Epithelial cell of prostate (primary cell): ENCODE measurements around the gene ZBTB45.
"Not testable (repeated sequence)": the region's sequence is repeated elsewhere in the genome, so short reads cannot be mapped to it uniquely, and the experiment has no call there.

Experiments
- DNase-seq: peaks from one replicate; pipeline ENCODE4 v3.0.0-alpha.2; 2011; ENCODE audit warnings: low read depth, low spot score
- H3K27ac ChIP-seq: fragments of 450-650 bp; 2 replicates; pipeline ENCODE4 v1.5.1; 2017; ENCODE audit warnings: mild to moderate bottlenecking

ZBTB45 gene

DNA sequence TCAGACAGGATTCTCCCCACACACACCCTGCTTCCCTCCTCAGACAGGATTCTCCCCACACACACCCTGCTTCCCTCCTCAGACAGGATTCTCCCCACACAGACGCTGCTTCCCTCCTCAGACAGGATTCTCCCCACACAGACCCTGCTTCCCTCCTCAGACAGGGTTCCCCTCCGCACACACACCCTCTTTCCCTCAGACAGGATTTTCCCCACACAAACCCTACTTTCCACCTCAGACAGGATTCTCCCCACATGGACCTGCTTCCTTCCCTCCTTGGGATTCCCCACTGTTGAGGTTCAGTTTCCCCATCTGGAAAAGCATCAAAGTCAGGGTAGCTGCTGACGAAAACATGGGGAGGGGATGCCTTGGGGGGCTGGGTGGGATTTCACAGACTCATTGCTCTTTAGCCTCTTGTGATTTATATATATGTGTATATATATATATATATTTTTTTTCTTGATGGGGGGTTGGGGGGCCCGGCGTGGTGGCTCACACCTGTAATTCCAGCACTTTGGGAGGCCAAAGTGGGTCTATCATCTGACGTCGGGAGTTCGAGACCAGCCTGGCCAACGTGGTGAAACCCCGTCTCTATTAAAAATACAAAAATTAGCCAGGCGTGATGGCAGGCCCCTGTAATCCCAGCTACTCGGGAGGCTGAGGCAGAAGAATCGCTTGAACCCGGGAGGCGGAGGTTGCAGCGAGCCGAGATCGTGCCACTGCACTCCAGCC is 23.2 kb upstream of the ZBTB45 start:
- not testable (repeated sequence) for DNase-seq
- H3K27ac ChIP-seq, result peak overlapping the region; percentile 95

DNA sequence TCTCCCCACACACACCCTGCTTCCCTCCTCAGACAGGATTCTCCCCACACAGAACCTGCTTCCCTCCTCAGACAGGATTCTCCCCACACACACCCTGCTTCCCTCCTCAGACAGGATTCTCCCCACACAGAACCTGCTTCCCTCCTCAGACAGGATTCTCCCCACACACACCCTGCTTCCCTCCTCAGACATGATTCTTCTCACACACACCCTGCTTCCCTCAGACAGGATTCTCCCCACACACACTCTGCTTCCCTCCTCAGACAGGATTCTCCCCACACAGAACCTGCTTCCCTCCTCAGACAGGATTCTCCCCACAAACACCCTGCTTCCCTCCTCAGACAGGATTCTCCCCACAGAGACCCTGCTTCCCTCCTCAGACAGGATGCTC is 19.6 kb upstream of the ZBTB45 start:
- DNase-seq, H3K27ac ChIP-seq: not testable (repeated sequence)

DNA sequence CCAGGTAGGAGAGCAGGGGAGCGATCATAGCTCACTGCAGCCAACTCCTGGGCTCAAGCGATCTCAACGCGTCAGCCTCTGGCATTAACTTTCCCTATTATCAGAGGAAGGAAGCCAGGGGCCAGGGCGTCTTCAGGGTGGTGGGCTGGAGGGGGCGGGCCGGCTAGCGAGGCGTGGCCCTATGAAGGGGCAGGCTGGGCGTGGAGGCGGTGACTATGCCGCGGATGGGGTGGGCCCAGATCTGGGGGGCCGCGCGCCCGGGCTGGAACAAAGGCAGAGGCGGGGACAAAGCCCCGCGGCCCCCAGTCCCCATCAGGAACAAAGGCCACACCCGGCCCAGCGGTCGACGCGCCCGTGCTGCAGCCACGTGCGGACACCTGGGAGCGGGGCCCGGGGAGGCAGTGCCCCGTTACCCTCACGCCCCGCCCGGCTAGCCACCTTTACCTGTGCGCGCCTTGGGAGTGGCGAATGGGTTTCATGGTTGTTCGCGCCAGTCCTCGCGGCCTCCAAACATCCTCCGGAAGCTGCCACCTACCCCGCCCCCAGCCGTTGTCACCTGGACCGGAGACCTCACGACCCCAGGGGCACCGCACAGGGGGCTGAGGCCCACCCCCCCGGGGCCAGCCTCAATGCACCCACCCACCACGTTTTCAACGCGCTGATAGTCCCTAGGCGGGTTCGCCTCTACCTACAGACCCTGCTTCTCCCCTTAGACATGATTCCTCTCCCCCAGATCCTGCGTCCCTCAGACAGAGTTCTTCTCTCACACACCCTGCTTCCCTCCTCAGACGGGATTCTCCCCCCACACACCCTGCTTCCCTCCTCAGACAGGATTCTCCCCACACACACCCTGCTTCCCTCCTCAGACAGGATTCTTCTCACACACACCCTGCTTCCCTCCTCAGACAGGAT is 18.9 kb upstream of the ZBTB45 start:
- DNase-seq, result no peak
- H3K27ac ChIP-seq, result no peak overlapping the region

DNA sequence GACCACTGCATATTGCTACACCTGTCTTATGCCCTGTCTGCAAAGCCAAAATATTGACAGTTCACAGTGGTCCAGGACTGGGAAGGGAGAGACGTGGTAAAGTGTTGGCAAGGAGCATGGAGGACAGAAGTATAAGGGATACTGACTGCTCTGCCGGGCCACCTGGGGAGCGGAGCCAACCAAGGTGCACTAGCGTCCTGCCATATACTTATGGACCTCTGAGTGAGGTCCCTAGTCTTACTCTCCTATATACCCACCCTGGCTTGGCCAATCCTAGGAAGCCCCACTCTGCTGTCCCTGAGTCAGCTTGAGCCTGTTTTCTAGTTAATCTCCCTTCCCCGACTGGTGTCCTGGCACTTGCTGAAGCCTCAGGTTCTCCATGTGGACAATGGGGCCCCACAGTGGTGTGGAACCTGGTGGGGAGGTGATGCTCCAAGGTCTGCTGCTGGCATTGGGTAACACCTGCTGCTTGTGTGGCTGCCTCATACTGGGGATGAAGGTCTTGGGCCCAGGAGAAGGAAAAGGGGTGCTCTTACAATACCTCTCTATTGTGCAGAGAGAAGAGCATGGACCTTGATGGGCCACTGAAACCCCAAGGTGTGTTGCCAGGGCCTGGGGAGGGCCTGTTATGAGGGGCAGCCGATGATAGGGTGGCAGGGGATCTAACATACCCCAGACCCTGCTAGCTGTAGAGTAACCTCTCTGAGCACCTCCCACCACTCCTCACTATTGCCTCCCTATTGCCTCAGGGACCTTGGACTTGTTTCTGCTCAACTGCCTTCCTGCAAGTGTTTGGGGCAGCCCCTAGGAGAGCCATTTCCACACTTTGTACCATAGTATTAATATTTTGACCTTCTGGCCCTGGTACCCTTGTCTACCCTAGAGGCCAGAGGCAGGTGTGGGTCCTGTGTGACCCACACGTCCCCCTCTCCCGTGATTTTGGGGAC is 17.5 kb upstream of the ZBTB45 start:
- no peak for DNase-seq

DNA sequence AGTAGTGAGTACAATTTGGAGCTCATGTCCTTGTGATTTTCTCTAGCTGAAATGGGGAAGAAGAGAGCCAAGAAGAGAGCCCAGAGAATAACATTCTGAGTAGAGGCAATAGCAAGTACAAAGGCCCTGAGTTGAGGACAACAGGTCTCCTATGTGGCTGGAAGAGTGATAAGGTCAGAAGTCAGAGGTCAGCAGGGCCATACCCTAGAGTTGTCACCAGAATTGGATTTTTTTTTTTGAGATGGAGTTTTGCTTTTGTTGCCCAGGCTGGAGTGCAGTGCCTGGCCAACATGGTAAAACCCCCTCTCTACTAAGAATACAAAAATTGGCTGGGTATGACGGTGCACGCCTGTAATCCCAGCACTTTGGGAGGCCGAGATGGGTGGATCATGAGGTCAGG is 16.2 kb upstream of the ZBTB45 start:
- DNase-seq, result no peak
- H3K27ac ChIP-seq, result no peak overlapping the region

More for the DNA sequence above, 17.5 kb upstream of the ZBTB45 start:
- no peak overlapping the region for H3K27ac ChIP-seq

DNA sequence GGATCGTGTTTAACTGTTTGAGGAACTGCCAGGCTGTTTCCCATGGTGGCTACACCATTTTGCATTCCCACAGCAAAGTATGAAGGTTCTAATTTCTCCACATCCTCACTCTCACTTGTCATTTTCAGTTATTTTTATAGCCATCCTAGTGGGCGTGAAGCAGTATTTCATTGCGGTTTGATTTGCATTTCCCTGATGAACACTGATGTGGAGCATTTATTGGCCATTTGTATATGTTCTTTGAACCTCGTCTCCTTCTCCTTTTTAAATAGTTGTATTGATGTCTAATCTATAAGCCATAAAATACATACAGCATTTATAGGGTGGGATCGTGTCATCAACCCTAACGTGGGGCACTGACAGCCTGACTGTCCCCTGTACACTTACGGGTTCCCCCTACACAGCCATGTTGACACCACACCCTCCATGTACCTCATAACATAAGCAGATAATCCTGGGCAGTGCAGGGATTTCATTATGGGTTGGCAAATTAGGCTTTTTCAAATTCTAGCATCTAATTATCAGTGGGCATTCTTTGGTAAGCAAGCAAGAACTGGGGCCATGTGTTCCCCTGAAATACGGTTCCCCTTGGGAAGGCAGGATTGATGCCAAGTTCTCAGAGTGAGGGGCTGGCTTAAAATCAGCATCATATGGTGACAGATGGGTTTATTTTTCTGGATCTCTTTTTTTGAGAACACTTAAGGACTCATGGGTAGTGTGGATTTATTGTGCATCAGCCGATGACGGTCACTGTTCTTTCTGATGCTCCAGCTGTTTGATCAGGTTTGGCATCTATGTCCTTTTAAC is 11.6 kb upstream of the ZBTB45 start:
- H3K27ac ChIP-seq, result no peak overlapping the region
- no peak for DNase-seq

DNA sequence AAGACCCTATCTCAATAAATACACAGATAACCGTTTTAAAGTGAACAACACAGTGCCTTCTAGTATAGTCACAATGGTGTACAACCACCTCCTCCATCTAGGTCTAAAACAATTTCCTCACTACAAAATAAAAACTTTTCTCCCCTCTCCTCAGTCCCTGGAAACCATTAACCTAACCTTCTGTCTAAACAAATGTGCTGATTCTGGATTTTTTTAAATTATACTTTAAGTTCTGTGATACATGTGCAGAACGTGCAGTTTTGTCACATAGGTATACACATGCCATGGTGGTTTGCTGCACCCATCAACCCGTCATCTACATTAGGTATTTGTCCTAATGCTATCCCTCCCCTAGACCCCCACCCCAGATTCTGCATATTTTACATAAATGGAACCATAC is 9.8 kb upstream of the ZBTB45 start:
- no peak overlapping the region for H3K27ac ChIP-seq
- no peak for DNase-seq

DNA sequence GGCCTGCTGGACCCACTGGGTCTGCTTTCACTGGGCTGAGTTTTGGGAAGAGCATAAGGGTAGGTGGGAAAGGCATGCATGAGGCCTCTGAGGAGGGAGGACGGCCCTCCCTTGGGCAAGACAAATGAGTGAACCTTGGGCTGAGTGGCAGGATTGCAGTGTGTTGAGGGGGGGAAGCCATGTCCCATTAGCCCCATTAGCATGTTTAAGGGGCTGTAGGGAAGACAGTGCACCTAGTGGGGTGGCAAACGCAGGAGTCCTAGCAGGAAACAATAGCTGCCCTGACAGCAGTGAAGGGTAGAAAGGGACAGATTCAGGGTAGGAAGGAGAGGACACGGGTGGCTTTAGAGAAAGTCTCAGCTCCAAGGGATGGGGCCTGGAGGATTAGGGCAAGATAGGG is 3.1 kb upstream of the ZBTB45 start:
- no peak for DNase-seq

DNA sequence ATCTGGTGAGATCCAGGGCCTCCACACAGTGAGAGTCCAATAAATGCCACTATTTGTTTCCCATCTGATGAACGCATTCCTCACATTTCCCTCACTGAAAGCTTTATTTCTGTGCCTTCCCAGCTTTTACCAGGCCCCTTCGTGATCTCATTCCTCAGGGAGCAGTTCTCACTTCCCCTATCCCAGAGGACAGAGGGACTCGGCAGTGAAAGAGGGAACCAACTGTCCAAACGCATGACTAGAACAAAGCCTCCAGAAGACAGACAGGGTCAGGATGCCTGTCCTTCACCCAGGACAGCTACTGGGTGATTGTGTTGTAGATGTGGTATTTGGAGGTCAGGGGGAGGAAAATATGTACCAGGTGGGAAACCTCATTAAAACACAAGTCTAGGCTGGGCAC is 2.0 kb upstream of the ZBTB45 start:
- no peak for DNase-seq
- H3K27ac ChIP-seq, result peak overlapping the region; percentile 95

More for the DNA sequence above, 3.1 kb upstream of the ZBTB45 start:
- no peak overlapping the region for H3K27ac ChIP-seq

DNA sequence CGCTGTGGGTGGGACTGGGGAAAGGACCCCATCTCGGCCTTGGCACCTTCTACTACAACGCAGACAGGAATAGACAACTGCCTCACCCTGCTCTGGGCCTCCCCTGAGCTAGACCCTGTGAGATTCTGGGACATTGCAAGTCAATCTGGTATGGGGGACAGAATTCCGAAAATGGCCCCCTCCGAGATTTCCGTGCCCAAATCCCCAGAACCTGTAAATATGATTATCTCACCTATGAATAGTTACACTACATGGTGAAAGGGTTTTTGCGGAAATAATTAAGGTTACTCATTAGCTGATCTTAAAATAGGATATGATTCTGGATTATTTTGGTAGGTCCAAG is 618 bp upstream of the ZBTB45 start:
- no peak for DNase-seq
- peak overlapping the region; percentile 95 for H3K27ac ChIP-seq

DNA sequence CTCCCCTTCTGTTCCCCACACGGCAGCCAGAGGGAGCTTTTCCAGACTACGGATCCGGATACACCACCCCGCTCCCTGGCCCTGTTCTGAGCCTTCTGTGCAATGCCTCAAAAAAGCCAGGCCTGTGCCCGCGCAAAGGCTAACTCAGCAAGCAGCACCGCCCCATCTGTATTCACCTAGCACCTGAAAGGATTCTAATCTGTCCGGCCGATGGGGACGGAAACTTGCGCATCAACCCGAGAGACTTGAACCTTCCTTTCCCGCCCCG is 589 bp downstream of the ZBTB45 start:
- DNase-seq, result no peak
- H3K27ac ChIP-seq, result peak overlapping the region; percentile 95

DNA sequence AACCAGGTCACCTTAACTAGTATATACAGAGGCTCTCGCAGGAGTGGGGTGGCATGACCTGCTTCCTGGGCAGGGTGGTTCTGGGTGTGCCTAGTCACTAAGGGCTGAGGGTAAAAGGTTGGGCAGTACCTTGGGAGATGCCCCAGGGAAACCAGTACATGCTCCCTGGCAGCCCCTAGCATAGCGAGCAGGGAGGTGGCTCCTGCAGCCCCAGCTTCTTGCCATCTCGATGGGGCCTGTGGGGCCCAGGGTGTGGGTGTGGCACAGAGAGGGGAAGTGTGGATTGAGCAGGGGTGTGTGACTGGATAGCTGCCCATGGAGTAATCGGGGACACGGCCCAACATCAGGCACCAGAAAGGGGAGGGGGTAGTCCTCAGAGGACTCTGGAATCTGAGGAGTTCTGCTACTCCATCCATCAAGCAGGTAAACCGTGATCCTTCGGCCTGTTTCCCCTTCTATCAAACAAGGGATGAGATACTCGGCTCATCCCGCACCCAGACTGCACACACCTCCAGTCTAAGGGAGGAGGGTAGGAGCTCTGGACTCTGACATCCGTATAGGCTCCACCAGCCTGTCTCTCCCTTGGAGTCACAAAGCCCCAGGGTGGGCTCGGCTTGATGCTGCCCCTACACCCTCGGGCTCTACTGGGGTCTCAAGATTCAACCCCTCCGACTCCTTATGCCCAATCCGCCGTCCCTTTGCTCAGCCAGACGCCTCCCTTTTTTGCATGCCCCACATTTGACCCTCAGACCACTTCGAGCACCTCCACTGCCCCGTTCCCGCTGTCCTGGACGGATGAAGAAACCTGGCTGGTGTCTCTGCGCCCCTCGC is 1.1 kb downstream of the ZBTB45 start:
- H3K27ac ChIP-seq, result peak overlapping the region; percentile 95
- DNase-seq, result no peak

DNA sequence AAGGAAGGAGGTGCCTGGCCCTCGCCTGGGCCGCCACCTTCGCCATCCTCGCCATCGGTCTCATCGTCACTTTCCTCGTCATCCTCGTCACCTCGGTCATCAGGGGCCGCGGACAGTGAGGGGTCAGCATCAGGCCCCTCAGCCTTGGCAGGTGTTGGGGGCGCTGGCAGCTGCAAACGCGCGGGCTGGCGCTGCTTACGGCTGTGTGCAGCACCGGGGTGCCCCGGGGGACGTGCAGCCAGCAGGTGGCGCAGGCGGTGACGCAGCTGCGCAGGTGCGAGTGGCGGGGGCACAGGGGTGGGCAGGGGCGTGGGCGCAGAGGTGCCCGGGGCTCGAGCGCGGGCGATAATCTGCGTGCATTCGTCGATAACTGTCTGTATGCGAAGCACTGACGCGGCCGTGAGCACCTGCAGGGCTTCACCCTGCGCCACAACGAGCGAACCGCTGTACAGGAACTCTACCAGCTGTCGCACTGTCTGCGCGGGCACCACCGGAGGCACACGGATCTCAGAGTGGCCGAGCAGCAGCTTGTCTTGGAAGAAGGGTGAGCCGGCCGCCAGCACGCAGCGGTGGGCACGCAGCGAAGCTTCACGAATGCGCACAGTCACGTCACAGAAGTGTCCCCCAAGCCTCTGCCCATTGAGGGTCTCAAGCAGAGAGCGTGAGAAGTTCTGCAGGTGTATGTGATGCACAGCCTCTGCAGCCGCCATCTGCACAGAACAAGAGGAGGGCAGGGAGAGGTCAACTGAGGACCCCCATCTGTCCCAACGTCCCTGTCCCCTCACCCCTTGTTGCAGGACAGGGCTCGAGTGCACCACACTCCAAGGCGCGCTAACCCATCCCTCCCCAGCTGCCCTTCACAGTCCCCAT is 2.4 kb downstream of the ZBTB45 start:
- DNase-seq, result no peak
- no peak overlapping the region for H3K27ac ChIP-seq

DNA sequence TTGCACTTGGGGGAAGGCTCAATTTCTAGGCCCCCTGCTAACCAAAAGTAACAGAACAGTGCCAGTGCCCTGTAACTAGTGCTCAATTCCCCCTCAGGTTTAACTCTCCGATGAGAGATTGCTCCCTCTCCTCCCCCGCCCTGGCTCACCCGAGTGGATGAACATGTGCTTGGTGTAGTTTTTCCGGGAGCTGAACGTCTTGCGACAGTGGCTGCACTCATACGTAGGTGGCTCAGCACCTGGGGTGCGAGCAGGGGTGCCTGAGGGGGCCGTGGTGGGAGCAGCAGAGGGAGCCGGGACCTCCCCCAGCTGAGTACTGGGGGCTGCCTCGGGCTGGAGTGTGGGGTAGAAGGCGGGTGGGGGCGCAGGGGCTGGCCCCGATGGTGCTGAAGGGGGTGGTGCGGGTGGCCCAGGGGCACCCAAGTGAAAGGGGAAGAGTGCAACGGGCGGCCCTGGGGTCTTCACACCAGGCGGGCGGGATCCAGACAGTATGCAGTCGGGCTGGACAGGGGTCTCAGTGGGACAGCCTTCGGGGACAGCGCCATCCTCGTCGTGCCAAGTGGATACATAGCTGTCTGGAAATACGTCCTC is 3.3 kb downstream of the ZBTB45 start:
- DNase-seq, result no peak
- no peak overlapping the region for H3K27ac ChIP-seq

DNA sequence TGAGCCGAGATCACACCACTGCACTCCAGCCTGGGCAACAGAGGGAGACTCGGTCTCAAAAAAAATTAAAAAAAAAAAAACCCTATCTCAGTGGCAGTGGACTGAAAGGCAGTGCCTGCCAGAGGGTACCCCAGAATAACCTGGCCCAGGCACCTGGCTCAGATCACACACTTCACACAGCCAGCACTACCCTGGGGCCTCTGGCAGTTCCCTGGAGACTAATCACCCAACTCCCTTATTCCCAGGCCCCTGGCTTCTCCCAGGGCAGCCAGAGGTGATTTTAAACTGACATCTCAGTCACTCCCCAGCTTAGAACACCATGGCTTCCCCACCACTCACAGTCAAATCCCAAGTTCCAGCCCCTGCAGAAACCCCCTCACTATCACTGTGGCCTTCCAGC is 4.4 kb downstream of the ZBTB45 start:
- H3K27ac ChIP-seq, result no peak overlapping the region
- DNase-seq, result no peak

DNA sequence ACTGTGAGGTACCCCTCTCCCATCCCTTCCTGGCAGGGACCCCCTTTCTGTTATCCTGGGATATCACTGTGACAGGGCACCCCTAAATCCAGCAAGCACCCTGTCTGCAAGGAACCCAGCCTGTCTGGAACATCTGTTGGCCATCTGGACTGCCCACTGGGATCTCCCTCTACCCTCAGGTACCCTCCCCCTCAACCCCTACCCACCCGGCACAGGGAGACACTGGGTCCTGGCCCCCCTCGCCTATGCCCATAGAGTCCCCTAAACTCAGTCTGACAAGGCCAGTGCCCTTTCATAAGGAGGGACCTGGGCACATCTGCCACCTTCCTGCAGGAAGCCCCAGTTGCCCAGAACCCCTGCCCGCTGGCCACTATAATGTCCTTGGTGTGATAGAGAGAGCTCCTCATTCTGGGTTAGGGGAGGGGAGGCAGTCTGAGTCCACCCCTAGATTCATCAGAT is 5.0 kb downstream of the ZBTB45 start:
- no peak overlapping the region for H3K27ac ChIP-seq
- no peak for DNase-seq

DNA sequence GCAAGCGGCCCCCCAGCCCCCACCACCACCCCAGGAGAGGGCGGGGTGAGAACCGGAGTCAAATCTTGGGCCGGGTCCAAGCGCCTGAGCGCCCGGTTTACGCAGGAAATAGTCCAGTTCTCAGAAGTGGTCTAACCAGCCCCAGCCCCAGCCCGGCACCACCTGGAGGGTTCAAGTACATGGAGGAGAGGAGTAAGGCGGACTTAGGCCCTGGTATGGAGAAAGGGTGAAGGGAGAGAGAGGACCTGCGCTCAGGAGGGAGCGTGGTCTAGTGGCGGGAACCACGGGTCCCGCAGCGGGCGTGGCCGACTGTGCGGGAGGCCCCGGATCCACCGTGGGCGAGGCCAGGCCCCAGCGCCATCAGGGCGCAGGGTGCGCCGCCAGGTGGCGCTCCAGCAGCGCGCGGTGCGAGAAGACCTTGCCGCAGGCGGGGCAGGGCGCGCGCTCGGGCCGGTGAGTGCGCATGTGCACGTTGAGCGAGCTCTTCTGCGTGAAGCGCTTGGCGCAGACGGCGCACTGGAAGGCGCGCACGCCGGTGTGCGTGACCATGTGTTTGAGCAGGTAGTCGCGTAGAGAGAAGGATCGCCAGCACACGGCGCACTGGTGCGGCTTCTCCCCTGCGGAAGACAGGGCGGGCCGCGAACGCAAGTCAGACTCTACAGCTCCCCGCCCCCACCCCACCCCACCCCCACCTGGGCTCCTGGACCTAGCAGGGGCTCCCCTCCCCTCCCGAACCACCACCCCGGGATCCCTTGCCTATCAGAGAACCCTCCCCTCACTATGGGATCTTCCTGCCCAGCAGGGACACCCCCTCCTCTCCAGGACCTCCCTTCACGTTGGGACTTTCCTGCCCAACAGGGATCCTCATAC is 5.7 kb downstream of the ZBTB45 start:
- DNase-seq, result peak; percentile 51

More for the DNA sequence above, 5.7 kb downstream of the ZBTB45 start:
- H3K27ac ChIP-seq, result peak overlapping the region; percentile 14
